ENCODE data around the gene RBM6. TPM values are rescaled to one million over a fixed set of nuclear protein-coding genes. Genes with fewer than 3 reads are reported as not detected.

Gene RBM6
- polyA plus RNA-seq, 1 of the 3 experiments (the other 2 are of a cell fraction) = 67.4 TPM

GRCh38 chr3:49924683-49925082 lies 15.3 kb upstream of the RBM6 start:
- TF ChIP-seq JUND (IDR thresholded peaks at IDR 0.05) (peak; percentile 49; the same call in 1 of the 2 replicates), FOXM1 (IDR thresholded peaks at IDR 0.05; ENCODE audit: low read depth) (no peak), FOSL2 (IDR thresholded peaks at IDR 0.05; ENCODE audit: borderline replicate concordance, low read depth) (peak; percentile 79; the same call in 1 of the 2 replicates)
- Histone ChIP-seq H3K27me3 (ENCODE audit: insufficient read depth) (no peaks in the 10 kb centered on the region), H3K79me2 (ENCODE audit: insufficient read depth) (peaks cover 7% of the 10 kb centered on the region; the same call in 1 of the 2 replicates), H3K4me3 (ENCODE audit: low read depth in 2 of 2, low read length in 1 of 2) (no peak overlapping the region), H3F3A (replicated peaks; ENCODE audit: insufficient read depth) (peaks cover 4% of the 10 kb centered on the region), H3K4me1 (ENCODE audit: control insufficient read depth in 1 of 2, insufficient read depth in 2 of 2, low read depth in 1 of 2, low read length in 1 of 2) (peaks cover 0 to 5% of the 10 kb centered on the region in 2 experiments; a peak in 1 of 4 replicates), H2AFZ (ENCODE audit: low read depth) (no peak overlapping the region), H3K4me2 (no peak overlapping the region), H3K9me2 (no peaks in the 10 kb centered on the region), H4K20me1 (ENCODE audit: insufficient read depth) (no peaks in the 10 kb centered on the region), H3K9me3 (no peaks in the 10 kb centered on the region), H3K36me3 (replicated peaks in 1 of 2; ENCODE audit: control insufficient read depth in 1 of 2, insufficient read depth in 2 of 2, low read length in 1 of 2) (no peaks in the 10 kb centered on the region), H3K27ac (ENCODE audit: low read depth in 2 of 2, low read length in 1 of 2) (peak overlapping the region in 1 of 2 experiments; percentile 14; a peak in 1 of 4 replicates), H3K9ac (no peak overlapping the region)
- WGBS (ENCODE audit: low lambda C conversion rate) = 49% methylated on average over 2 of the region's 2 CpGs
- ChIA-PET POLR2A (no interaction called here), CTCF (no interaction called here)
- no peak for DNase-seq

- Histone ChIP-seq H3K36me3 (replicated peaks in 1 of 2; ENCODE audit: control insufficient read depth in 1 of 2, insufficient read depth in 2 of 2, low read length in 1 of 2) (no peaks in the 10 kb centered on the region), H4K20me1 (ENCODE audit: insufficient read depth) (no peaks in the 10 kb centered on the region), H3K9me2 (no peaks in the 10 kb centered on the region), H3K4me2 (no peak overlapping the region), H2AFZ (ENCODE audit: low read depth) (no peak overlapping the region), H3K27me3 (ENCODE audit: insufficient read depth) (no peaks in the 10 kb centered on the region), H3K27ac (ENCODE audit: low read depth in 2 of 2, low read length in 1 of 2) (no peak overlapping the region), H3K9me3 (no peaks in the 10 kb centered on the region), H3K4me1 (ENCODE audit: control insufficient read depth in 1 of 2, insufficient read depth in 2 of 2, low read depth in 1 of 2, low read length in 1 of 2) (peaks cover 0 to 8% of the 10 kb centered on the region in 2 experiments; a peak in 1 of 4 replicates), H3K4me3 (ENCODE audit: low read depth in 2 of 2, low read length in 1 of 2) (no peak overlapping the region), H3K79me2 (ENCODE audit: insufficient read depth) (peaks cover 7% of the 10 kb centered on the region; the same call in 1 of the 2 replicates), H3K9ac (no peak overlapping the region), H3F3A (replicated peaks; ENCODE audit: insufficient read depth) (peaks cover 4% of the 10 kb centered on the region)
- DNase-seq = no peak
- ChIA-PET CTCF (no interaction called here), POLR2A (no interaction called here)
- TF ChIP-seq TEAD4 (IDR thresholded peaks at IDR 0.05; ENCODE audit: borderline replicate concordance, insufficient read depth) (no peak), MAX (IDR thresholded peaks at IDR 0.05; ENCODE audit: low read depth) (no peak), GATA2 (CRISPR knock-in tag; IDR thresholded peaks at IDR 0.05) (no peak), RXRA (IDR thresholded peaks at IDR 0.05; ENCODE audit: borderline replicate concordance, low read depth) (no peak), RAD21 (IDR thresholded peaks at IDR 0.05; ENCODE audit: low read length) (no peak), USF1 (IDR thresholded peaks at IDR 0.05; ENCODE audit: borderline replicate concordance, low read depth) (no peak), PBX3 (IDR thresholded peaks at IDR 0.05) (no peak), FOXM1 (IDR thresholded peaks at IDR 0.05; ENCODE audit: low read depth) (no peak)
- WGBS (ENCODE audit: low lambda C conversion rate) = 95% methylated on average over 2 of the region's 2 CpGs
These were observed 14.5 kb upstream of the RBM6 start for GRCh38 chr3:49925485-49925884.
